Fibroblast of skin of right biceps (primary cell): Measurements from ENCODE around the gene CAPN5.
A peak's percentile ranks its signal among the peaks of the same experiment; 100 is the strongest.
"Not testable (repeated sequence)": the region's sequence is repeated elsewhere in the genome, so short reads cannot be mapped to it uniquely, and the experiment has no call there.

Experiments
- DNase-seq: peaks from one replicate; pipeline ENCODE4 v3.0.0-alpha.2; 2013

Gene CAPN5

GRCh38 chr11:77066229-77067042 is at the start of gene CAPN5:
TSS of gene CAPN5 (plus strand) at chr11:77066971. CDS start at chr11:77084887, 17,916 bp downstream.
- peak; percentile 93 for DNase-seq

- not testable (repeated sequence) for DNase-seq
Observed at GRCh38 chr11:77018396-77018924, 48.3 kb upstream of the CAPN5 start.

DNA sequence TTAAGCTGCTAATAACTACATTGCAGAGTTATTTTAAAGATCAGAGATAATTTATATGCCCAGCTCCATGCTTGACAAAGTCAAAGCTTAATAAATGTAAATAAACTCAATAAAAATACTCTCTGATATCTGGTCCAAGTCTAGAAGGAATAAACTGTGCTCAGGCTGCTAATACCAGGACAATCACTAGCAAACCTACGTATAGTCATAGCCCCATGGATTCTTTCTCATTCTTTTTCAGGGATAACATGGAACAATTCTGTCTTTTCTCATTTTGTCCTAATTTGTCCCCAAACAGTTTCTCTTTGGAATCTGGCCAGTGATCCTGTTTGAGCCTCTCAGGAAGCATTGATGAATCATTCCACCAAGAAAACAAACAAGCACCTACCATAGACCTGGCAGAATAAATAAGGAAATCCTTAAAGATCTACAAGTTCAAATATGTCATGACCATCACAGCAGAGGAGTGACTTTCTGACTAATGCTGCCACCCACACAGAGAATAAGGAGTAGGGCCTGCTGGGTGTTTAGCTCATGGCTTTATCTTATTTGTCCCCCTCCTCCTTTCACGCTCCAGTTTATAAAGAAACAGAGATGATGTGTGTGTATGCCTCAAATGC is 46.7 kb upstream of the CAPN5 start:
- peak; percentile 27 for DNase-seq

DNA sequence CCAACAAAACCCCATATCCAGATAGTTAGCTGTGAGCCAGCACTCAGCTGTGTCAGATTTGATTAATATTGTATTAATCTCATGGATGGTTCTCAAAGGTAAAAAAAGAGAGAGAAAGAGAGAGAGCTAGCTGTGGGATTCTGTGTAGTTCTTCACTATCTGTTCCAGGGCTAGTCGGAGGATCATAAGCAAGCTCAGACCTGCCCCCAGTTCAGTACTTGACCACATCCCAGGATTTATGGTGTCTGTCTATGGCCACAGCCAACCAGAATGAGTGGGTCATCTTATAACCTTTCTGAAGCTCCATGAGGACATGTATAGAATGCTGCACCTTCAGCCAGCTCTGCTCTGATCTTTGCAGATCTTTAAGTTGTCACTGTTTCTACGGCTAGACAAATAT is 46.0 kb upstream of the CAPN5 start:
- no peak for DNase-seq

DNA sequence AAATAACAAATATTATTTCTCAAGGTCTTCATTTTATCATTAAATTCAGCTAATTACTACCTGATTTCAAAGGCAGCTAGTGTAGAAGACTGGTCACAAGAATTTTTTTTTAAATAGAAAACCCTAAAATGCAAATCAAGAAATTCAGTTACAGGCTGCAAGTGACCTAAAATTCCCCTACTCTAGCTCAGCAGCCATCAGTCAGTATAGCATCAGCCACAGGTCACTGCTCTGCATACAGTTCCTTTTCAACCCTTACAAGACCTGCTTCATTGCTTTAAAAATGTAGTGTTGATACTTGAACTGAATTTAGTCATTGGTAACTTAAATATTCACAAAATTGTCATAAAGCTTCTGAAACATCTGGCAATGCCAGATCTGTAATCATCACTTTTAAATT is 42.0 kb upstream of the CAPN5 start:
- no peak for DNase-seq

GRCh38 chr11:77026221-77026620 is 40.5 kb upstream of the CAPN5 start:
- no peak for DNase-seq

GRCh38 chr11:77026743-77027142 is 40.0 kb upstream of the CAPN5 start:
- DNase-seq, result no peak

GRCh38 chr11:77027275-77027674 is 39.5 kb upstream of the CAPN5 start:
- DNase-seq, result peak; percentile 10

GRCh38 chr11:77029829-77030228 is 36.9 kb upstream of the CAPN5 start:
- DNase-seq, result no peak

DNA sequence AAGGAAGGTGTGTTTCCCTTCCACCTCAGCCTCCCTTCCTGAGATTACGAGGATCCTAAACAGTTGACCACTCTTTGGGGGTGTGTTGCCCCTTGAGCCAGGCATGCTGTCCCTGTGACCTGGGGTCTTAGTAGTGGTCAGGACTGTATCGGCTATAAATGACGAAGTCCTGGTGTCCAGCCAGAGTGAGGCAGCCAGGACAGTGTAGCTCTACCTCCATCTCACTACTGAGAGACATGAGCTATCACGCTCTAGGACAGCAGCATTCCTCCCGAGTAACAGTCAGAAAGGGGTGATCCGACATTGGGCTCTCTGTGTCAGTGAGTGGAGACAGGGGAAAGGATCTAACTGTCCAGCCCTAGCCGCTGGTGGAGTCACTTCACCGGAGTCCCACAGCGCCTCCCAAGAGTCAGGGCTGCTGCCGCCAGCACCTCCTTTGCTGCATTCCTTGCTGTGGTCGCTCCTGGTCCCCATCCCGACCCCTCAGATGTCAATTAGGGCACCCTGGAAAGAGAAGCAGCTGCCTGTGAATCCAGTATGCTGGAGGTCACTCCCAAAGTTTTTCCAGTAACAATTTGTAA is 35.8 kb upstream of the CAPN5 start:
- no peak for DNase-seq

GRCh38 chr11:77031599-77031998 is 35.2 kb upstream of the CAPN5 start:
- DNase-seq, result no peak

GRCh38 chr11:77035039-77035438 is 31.7 kb upstream of the CAPN5 start:
- no peak for DNase-seq

GRCh38 chr11:77035580-77035979 is 31.2 kb upstream of the CAPN5 start:
- no peak for DNase-seq

DNA sequence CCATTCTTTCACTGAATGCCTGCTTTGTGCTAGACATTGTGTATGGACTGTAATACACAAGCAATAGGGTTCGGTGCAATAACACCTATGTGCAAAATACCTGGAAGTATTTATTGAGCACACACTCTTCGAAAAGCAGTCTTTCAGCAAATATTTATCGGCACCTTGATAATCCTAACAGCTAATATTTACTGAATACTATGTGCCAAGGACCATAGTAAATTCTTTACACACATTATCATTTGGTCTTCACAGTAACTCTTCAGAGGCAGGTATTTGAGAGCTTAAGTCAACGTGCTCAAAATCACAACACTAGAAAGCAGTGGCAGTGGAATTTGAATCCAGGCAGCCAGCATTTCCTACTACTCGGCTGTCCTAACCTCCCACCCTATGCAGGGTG is 30.4 kb upstream of the CAPN5 start:
- no peak for DNase-seq

DNA sequence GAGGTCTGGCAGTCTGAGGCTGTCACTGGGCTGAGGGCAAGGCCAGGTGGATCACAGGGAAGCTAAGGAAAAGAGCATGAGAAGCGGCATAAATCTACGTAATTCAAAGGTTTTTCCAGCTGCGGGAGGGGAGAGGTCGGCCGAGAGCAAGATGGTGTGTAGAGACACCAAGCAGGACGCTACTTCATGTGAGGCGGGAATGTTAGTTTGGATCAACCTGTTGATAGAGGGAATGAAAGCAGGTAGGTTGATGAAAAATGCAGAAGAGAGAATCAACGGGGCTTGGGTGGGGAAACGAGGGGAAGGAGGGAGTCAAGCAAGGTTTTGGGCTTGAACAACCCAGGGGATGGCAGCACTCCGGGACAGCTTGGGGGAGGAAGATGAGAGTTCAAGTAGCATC is 29.7 kb upstream of the CAPN5 start:
- DNase-seq, result no peak

- no peak for DNase-seq
Observed at GRCh38 chr11:77038029-77038824, 28.5 kb upstream of the CAPN5 start.

GRCh38 chr11:77038825-77039326 is 27.9 kb upstream of the CAPN5 start:
- no peak for DNase-seq

- DNase-seq, result peak; percentile 40
Observed at GRCh38 chr11:77039491-77040400, 27.0 kb upstream of the CAPN5 start.

GRCh38 chr11:77040401-77040777 is 26.4 kb upstream of the CAPN5 start:
- no peak for DNase-seq

DNA sequence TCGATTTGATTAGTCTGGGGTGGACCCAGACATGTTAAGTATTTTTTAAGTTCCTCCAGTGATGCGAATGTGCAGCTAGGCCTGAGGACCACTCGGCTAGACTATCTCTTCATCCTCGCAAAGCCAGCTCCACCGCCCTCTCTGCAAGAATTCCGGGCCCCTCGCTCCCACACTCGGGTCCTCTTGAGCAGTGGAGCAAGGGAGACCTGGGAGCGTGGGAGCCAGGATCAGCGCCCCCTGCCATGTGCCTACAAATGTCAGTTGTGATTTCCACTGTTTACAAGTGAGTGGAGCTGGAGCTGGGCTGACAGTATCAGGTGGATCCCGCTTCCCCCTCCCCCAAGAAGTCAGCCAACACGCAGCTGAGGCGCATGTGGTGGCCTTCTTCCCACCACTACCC is 25.9 kb upstream of the CAPN5 start:
- no peak for DNase-seq

DNA sequence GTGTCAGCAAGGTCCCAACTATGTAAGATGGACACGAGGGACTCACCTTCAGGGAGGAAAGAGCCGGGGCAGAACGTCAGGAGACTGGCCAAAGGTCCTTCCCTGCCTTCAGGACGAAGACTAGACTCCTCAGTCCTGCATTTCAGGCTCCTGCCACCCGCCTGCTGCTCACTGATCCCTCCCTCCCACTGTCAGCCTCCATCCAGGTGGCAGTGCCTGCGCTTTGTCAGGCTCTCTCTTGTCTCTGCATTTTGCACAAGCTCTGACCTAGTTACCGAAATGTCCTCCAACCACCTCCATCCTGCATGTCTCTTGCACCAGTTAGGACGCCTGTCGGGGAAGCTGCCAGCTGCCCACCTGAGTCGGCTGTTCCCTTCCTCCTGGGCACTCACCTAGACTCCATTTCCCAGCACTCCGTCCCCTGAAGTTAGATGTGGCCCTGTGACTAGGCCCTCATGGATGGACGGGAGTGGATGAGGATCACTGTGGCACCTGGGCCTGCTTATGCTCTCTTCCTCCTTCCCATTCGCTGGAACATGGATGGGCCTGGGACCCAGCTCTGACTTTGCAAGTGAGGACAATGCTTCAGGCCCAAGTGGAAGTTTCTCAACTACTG is 24.6 kb upstream of the CAPN5 start:
- no peak for DNase-seq
